Memory B cell (primary cell): Measurements from ENCODE around the gene MAP4K4.
A peak's percentile ranks its signal among the peaks of the same experiment; 100 is the strongest.

Source experiments
- ATAC-seq: fragments of 150-1000 bp; cut with Tn5 transposase; 2 replicates; pipeline ENCODE4 v1.10.0; 2021; ENCODE audit warnings: low read depth, mild to moderate bottlenecking, moderate library complexity
- DNase-seq, 2 donors: peaks; one replicate each; pipeline ENCODE4 v3.0.0; 2022; ENCODE audit warnings: low spot score in 2 of 2
- H3K27ac Mint-ChIP-seq: one replicate; pipeline ENCODE4 v1.8.0; 2022; ENCODE audit warnings: mild to moderate bottlenecking, moderate library complexity, mixed read lengths
- H3K27me3 Mint-ChIP-seq: one replicate; pipeline ENCODE4 v1.8.0; 2022; ENCODE audit warnings: mixed read lengths
- H3K36me3 Mint-ChIP-seq: one replicate; pipeline ENCODE4 v1.8.0; 2022; ENCODE audit warnings: mild to moderate bottlenecking, mixed read lengths
- H3K4me1 Mint-ChIP-seq: one replicate; pipeline ENCODE4 v1.8.0; 2022; ENCODE audit warnings: mixed read lengths
- H3K4me3 Mint-ChIP-seq: one replicate; pipeline ENCODE4 v1.8.0; 2022; ENCODE audit warnings: mild to moderate bottlenecking, moderate library complexity, mixed read lengths
- H3K9me3 Mint-ChIP-seq: one replicate; pipeline ENCODE4 v1.8.0; 2022; ENCODE audit warnings: mixed read lengths

MAP4K4 gene

GRCh38 chr2:101679801-101680487 lies 17.6 kb upstream of the MAP4K4 start:
- DNase-seq, result no peak
- H3K9me3 Mint-ChIP-seq, result no peaks in the 10 kb centered on the region
- no peak overlapping the region for H3K4me3 Mint-ChIP-seq
- H3K27me3 Mint-ChIP-seq, result no peaks in the 10 kb centered on the region
- H3K36me3 Mint-ChIP-seq, result no peaks in the 10 kb centered on the region
- ATAC-seq, result no peak
- H3K27ac Mint-ChIP-seq, result no peak overlapping the region
- peaks cover 21% of the 10 kb centered on the region for H3K4me1 Mint-ChIP-seq

DNA sequence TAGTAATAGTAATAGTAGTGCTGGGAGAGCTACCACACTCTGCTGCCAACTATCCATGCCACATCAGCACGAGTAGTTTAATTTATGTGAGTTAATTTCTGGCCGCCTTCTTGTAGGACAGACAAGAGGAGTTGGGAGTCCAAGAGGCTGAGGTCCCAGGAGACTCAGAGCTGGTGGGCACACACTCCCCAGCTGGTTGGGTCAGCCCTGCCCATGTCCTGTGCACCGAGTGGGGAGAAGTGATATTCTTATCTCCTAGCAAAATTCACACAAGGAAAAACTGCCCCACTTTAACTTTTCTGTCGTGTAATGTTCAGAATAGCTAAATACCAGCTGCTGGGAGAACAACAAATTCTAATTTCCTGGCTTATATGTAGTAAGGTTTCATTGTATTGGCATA lies 15.2 kb upstream of the MAP4K4 start:
- Mint-ChIP-seq H3K4me3 (no peak overlapping the region), H3K27ac (no peak overlapping the region), H3K4me1 (peaks cover 11% of the 10 kb centered on the region), H3K36me3 (no peaks in the 10 kb centered on the region), H3K27me3 (no peaks in the 10 kb centered on the region), H3K9me3 (no peaks in the 10 kb centered on the region)
- ATAC-seq (no peak), DNase-seq (no peak)

DNA sequence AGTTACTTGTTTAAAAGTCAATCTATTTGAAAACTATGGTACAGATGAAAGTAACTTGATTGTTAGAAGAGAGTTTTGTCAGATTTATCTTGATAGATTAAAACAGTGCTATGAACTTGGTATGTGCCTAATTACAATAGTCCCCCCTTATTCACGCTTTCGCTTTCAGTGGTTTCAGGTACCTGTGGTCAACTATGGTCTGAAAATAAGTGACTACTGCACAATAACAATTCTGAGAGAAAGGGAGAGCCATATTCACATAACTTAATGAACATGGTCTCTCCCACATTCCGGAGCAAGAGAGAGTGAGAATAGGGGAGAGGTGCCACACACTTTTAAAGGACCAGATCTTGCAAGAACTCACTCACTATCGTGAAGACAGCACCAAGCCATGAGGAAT lies 13.2 kb upstream of the MAP4K4 start:
- peaks cover 2% of the 10 kb centered on the region for H3K4me1 Mint-ChIP-seq
- peak overlapping the region; percentile 62 for H3K27ac Mint-ChIP-seq
- no peaks in the 10 kb centered on the region for H3K36me3 Mint-ChIP-seq
- ATAC-seq (no peak), DNase-seq (no peak)
- H3K27me3 Mint-ChIP-seq, result no peaks in the 10 kb centered on the region
- H3K4me3 Mint-ChIP-seq, result no peak overlapping the region
- no peaks in the 10 kb centered on the region for H3K9me3 Mint-ChIP-seq

- Mint-ChIP-seq H3K4me1 (peaks cover 18% of the 10 kb centered on the region), H3K27me3 (no peaks in the 10 kb centered on the region), H3K9me3 (no peaks in the 10 kb centered on the region), H3K27ac (no peak overlapping the region), H3K4me3 (no peak overlapping the region), H3K36me3 (no peaks in the 10 kb centered on the region)
- ATAC-seq (no peak), DNase-seq (no peak)
Observed at GRCh38 chr2:101688261-101688660, 9.2 kb upstream of the MAP4K4 start.

- no peaks in the 10 kb centered on the region for H3K36me3 Mint-ChIP-seq
- H3K27ac Mint-ChIP-seq, result peak overlapping the region; percentile 28
- H3K27me3 Mint-ChIP-seq, result no peaks in the 10 kb centered on the region
- peaks cover 18% of the 10 kb centered on the region for H3K4me1 Mint-ChIP-seq
- H3K9me3 Mint-ChIP-seq, result no peaks in the 10 kb centered on the region
- ATAC-seq (peak; percentile 44), DNase-seq (no peak)
- H3K4me3 Mint-ChIP-seq, result no peak overlapping the region
Observed at GRCh38 chr2:101689114-101689825, 8.2 kb upstream of the MAP4K4 start.

DNA sequence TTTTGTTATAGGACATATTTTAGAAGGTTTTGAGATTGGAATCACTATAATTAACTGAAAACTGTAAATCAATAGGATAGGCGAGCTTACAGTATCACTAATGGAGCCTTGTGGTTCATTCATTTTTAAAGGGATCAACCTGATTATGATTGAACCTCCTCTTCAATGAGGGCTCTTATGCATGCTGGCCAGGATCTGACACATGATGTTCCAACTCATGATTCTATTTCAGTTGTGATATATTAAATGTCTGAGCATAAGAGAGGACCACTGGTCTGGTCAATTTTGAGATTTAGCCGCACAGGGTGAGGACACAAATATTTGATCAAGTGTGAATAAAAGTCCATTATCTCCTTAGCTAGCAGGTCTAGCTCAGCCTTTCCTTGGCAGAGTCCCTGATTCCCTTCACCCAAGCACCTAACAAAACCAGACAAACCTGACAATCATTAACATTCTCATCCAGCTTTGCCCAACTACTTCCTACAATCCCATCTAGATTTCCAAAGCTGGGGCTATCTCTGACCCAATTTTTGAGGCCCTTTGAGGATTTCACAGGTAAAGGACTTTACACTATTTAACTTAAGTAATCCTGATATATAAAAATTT lies 6.9 kb upstream of the MAP4K4 start:
- peaks cover 4% of the 10 kb centered on the region for H3K9me3 Mint-ChIP-seq
- ATAC-seq, result no peak
- DNase-seq, result no peak
- no peak overlapping the region for H3K27ac Mint-ChIP-seq
- H3K4me3 Mint-ChIP-seq, result no peak overlapping the region
- peaks cover 1% of the 10 kb centered on the region for H3K36me3 Mint-ChIP-seq
- peaks cover 18% of the 10 kb centered on the region for H3K4me1 Mint-ChIP-seq
- no peaks in the 10 kb centered on the region for H3K27me3 Mint-ChIP-seq

GRCh38 chr2:101692041-101692440 lies 5.5 kb upstream of the MAP4K4 start:
- Mint-ChIP-seq H3K4me3 (no peak overlapping the region), H3K27ac (peak overlapping the region; percentile 19), H3K36me3 (peaks cover 1% of the 10 kb centered on the region), H3K9me3 (peaks cover 4% of the 10 kb centered on the region), H3K27me3 (no peaks in the 10 kb centered on the region), H3K4me1 (peaks cover 19% of the 10 kb centered on the region)
- DNase-seq (no peak), ATAC-seq (no peak)

DNA sequence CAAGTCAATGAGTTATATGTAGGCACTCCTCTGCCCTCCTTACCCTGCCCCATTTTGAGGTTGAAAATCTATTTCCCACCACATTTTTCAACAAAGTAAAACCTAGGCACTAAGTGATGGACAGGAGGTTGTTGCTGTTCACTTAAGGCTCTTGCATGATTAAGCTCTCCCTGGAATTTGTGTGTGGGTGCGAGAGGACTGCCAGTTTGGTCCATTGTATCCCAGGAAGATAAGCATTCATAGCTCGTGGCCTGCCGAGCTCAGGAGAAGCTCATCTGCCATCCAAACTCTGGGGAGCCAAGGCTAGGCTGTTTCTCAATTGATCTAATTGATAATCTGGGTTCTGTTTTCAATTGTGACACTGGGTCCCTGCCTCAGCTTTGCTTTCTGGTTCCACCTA lies 4.7 kb upstream of the MAP4K4 start:
- H3K4me3 Mint-ChIP-seq, result no peak overlapping the region
- H3K27ac Mint-ChIP-seq, result no peak overlapping the region
- H3K36me3 Mint-ChIP-seq, result peaks cover 1% of the 10 kb centered on the region
- H3K27me3 Mint-ChIP-seq, result no peaks in the 10 kb centered on the region
- no peak for ATAC-seq
- DNase-seq, result no peak
- peaks cover 19% of the 10 kb centered on the region for H3K4me1 Mint-ChIP-seq
- H3K9me3 Mint-ChIP-seq, result peaks cover 4% of the 10 kb centered on the region

GRCh38 chr2:101693991-101694588 lies 3.4 kb upstream of the MAP4K4 start:
- Mint-ChIP-seq H3K4me1 (peaks cover 19% of the 10 kb centered on the region), H3K9me3 (peaks cover 4% of the 10 kb centered on the region), H3K27me3 (no peaks in the 10 kb centered on the region), H3K4me3 (no peak overlapping the region), H3K27ac (peak overlapping the region; percentile 3), H3K36me3 (peaks cover 1% of the 10 kb centered on the region)
- DNase-seq (no peak), ATAC-seq (no peak)

- H3K27ac Mint-ChIP-seq, result peak overlapping the region; percentile 86
- H3K36me3 Mint-ChIP-seq, result peaks cover 6% of the 10 kb centered on the region
- H3K4me3 Mint-ChIP-seq, result peak overlapping the region; percentile 90
- peaks cover 4% of the 10 kb centered on the region for H3K9me3 Mint-ChIP-seq
- DNase-seq, result no peak
- H3K4me1 Mint-ChIP-seq, result peaks cover 17% of the 10 kb centered on the region
- H3K27me3 Mint-ChIP-seq, result no peaks in the 10 kb centered on the region
- no peak for ATAC-seq
Observed at GRCh38 chr2:101696272-101697123, 1.0 kb upstream of the MAP4K4 start.

- peak overlapping the region; percentile 73 for H3K4me3 Mint-ChIP-seq
- peaks cover 17% of the 10 kb centered on the region for H3K4me1 Mint-ChIP-seq
- no peak overlapping the region for H3K27ac Mint-ChIP-seq
- peaks cover 4% of the 10 kb centered on the region for H3K9me3 Mint-ChIP-seq
- ATAC-seq (peak; percentile 24), DNase-seq (no peak)
- H3K36me3 Mint-ChIP-seq, result peaks cover 14% of the 10 kb centered on the region
- H3K27me3 Mint-ChIP-seq, result no peaks in the 10 kb centered on the region
Observed at GRCh38 chr2:101698014-101698843, 722 bp downstream of the MAP4K4 start.

DNA sequence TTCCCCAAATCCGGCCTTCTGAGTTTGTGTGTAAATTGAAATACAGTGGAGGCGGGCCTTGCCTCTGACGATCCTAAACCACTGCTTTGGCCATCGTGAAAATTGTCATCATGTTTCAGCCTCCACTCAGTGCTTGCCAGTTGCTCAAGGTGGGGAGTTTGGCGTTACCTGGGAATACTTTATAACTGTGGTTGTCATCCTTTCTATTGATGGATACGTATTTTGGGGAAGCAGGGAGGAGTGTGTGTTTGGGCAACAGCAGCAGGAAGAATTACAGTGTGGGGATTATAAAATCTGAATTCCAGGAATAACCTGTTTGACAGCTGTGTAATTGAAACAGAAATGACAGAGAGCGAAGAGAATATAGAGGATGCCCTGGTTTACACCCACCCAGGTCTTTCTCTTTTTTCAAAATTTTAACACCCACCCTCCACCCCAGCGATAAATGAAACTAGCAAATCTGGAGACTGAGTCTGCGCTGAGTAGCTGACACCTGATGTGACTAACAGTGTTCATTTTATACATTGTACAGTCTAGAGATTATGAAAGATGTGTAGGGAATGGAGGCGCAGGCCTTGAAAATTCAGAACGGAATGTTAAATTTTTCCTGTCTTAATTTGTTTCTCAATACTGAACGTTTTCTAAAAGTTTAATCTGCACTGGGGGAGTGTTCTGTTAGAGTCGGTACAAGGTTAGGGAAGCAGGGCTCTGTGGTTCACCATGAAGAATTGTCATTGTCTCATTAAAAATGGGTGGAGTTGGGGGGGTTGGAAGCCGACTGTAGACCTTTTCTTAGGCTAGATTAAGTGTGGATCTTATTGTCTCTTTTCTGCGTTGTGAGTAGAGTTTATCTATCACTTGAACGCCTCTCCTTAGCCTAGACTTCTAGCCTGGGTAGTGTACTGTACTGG lies 1.6 kb downstream of the MAP4K4 start:
- DNase-seq (no peak), ATAC-seq (peak; percentile 28)
- Mint-ChIP-seq H3K4me3 (no peak overlapping the region), H3K36me3 (peaks cover 16% of the 10 kb centered on the region), H3K27ac (no peak overlapping the region), H3K4me1 (peaks cover 21% of the 10 kb centered on the region), H3K9me3 (peaks cover 4% of the 10 kb centered on the region), H3K27me3 (no peaks in the 10 kb centered on the region)
